DMS79 treated with DMSO at 0.1 percent for 48 hours (cell line): ENCODE results near the gene IDH1.
"Not testable (repeated sequence)": the region's sequence is repeated elsewhere in the genome, so short reads cannot be mapped to it uniquely, and the experiment has no call there.

Experiments used
- DNase-seq: peaks from one replicate; lab custom pipeline; 2025; lab: John Stamatoyannopoulos, UW

Gene IDH1

GRCh38 chr2:208221873-208222272, 33.0 kb downstream of the IDH1 start:
- DNase-seq: not testable (repeated sequence)

GRCh38 chr2:208210688-208211451, 44.0 kb downstream of the IDH1 start:
- DNase-seq: no peak

- no peak for DNase-seq
Measured at GRCh38 chr2:208208335-208209085, 46.4 kb downstream of the IDH1 start.

GRCh38 chr2:208207769-208208168, 47.1 kb downstream of the IDH1 start:
- DNase-seq: no peak

- DNase-seq: no peak
Measured at GRCh38 chr2:208204166-208204565, 50.7 kb downstream of the IDH1 start.

GRCh38 chr2:208195531-208195930, 59.3 kb downstream of the IDH1 start:
- no peak for DNase-seq

- DNase-seq: no peak
Measured at GRCh38 chr2:208192611-208193236, 62.1 kb downstream of the IDH1 start.

- peak; percentile 29 for DNase-seq
Measured at GRCh38 chr2:208189810-208190503, 64.9 kb downstream of the IDH1 start, which contains the start of gene C2orf80. Gene C2orf80, minus strand, starts transcription at chr2:208190030. Its CDS starts 3,044 bp downstream, at chr2:208186986.

GRCh38 chr2:208189069-208189809, 65.6 kb downstream of the IDH1 start:
- DNase-seq: no peak

GRCh38 chr2:208186893-208187292, 68.0 kb downstream of the IDH1 start:
- no peak for DNase-seq

- no peak for DNase-seq
Measured at GRCh38 chr2:208186465-208186864, 68.4 kb downstream of the IDH1 start.
